Ramos (cell line): ENCODE data around the gene COTL1.
"Not testable (repeated sequence)": the region's sequence is repeated elsewhere in the genome, so short reads cannot be mapped to it uniquely, and the experiment has no call there.

ENCODE experiments used
- in situ Hi-C: fragments of 300-500 bp; cut with MboI; formaldehyde crosslinking; loops from one replicate; pipeline ENCODE4 v1.14.3; 2022; ENCODE audit warnings: low sequenced_read_pairs; ENCODE audit not compliant: unreplicated experiment

The COTL1 gene

GRCh38 chr16:84537491-84538151 is 80.3 kb downstream of the COTL1 start:
- in situ Hi-C loops = no loop called here

GRCh38 chr16:84535851-84536250 is 82.0 kb downstream of the COTL1 start:
- in situ Hi-C loops = no loop called here

GRCh38 chr16:84535408-84535807 is 82.5 kb downstream of the COTL1 start:
- in situ Hi-C loops = no loop called here

- in situ Hi-C loops = no loop called here
Measured at GRCh38 chr16:84534815-84535214, 83.1 kb downstream of the COTL1 start.

DNA sequence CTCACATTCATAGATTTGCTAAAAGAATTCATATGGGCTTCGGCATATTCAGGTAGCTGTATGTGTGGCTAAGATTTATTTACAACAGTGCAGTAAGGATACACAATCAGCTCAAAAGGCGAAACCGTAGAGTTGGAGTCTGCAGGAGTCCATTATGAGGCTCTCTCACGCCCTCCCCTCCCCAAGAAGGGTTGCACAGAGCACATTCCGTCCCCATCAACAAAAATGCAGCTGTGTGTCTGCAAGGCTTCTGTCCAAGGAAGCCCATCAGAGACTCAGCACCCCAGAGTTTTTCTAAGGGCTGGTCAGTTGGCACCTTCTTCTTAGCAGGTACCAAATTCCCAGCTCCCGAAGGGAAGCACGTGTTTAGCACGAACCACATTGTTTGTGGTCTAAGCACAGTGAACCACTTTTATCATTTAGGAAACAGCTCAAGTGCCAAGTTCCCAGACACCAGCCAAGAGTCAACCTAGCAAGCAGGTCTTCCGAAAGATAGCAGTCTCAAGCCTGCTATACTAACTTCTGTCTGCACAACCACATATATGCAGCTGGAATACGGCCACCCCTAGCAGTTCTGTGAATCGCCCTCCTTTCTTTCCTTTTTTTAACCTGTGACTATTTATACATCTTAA is 84.9 kb downstream of the COTL1 start:
- in situ Hi-C loops = no loop called here

DNA sequence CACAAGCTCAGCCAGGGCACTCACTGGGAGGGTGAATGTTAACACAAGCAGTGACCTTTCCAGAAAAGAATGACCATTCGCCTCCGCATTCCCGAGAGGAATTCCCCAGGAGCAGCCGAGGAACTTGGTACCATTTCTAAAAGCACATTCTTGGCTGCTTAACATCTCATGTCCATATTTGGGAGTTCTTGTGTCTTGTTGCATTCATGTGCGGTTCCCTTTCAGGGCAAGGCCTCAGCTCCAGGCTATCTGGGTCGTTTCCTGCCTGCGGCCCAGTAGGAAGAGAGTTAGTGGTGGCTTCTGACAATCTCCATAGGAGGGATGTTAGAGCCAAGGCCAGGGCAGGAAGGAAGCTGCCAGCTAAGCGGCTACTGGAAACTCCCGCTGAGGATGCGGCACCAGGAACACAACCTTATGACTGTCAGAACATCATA is 85.6 kb downstream of the COTL1 start:
- in situ Hi-C loops = no loop called here

GRCh38 chr16:84531671-84532111 is 86.2 kb downstream of the COTL1 start:
- in situ Hi-C loops = no loop called here

DNA sequence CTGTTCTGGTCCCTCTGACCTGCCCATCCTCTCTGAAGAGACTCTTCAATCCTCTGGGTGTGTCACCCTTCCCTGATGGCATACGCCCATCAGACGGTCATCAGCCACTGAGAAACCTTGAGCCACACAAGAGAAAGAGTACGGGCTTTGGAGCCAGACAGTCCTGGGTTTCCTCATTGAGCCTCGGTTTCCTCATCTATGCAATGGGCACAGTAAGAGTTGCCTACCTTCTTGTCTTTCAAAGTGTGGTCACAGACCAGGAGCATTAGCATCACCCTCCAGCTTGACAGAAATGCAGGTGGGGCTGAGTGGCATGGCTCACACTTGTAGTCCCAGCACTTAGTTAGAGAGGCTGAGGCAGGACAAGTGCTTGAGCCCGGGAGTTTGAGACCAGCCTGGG is 87.3 kb downstream of the COTL1 start:
- in situ Hi-C loops = no loop called here

- in situ Hi-C loops = no loop called here
Measured at GRCh38 chr16:84529607-84530006, 88.3 kb downstream of the COTL1 start.

GRCh38 chr16:84528322-84528721 is 89.6 kb downstream of the COTL1 start:
- in situ Hi-C loops = no loop called here

DNA sequence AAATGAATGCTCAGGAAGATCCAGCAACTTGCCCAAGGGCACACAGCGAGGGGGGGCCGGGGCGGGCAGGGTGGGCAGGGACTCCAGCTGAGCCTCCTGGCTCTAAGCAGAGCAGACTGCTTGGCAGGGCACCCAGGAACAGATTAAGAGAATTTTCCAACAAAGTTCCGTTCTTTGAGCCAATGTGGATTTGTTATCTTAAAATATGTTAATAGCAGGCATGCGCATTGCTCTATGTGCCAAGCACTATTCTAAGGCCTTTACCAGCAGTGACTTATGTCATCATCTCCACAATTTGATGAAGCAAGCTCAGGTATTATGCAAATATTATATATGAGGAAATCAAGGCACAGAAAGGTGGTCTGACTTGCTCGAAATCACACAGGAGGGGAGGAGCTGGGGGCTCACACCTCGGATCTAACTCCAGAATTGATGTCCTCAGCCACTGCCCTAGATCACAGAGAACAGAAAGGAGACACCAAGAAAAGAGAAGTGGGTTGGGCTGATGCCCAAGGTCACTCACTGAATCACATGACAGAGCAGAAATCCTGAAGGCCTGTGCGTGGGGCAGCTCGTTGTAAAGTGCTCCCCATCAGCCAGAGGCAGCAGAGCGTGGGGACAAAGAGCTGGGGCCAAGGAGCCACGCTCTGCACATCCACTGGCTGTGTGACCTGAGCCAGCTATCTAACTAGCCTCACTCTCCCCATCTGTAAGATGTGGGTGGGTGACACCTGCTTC is 90.2 kb downstream of the COTL1 start:
- in situ Hi-C loops = no loop called here

DNA sequence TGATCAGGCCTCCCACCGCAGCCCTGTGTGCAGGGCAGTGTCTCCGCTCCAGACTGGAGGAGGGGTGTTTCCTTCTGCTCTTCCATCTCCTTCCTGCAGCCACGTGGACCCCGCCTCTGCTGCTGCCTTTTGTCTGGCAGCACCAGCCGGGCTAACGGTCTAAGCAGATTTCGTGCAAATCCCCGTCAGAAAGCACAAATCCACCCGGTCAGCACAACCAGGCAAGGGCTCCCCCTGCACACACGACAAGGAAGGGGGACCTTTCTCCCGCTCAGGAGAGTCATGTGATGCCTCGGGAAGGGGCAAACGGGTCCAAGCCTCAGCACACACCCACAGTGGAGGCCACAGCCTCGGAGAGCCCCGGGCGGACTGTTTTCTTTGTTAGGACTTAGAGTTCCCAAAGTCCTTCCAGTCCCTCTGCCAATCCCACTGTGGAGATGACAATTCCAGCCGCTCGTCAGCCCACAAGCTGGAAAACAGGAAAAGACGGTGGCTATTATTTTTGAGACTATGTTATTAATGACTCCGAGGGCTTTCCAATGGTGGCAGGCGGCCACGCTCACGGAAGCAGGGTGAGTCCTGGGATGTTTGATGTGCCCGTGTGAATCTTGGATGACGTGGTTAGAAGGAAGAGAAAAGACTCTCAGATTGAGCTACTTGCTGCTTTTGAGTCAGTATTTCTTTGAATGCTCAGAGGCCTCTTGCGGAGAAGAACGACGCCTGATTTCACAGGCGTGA is 90.9 kb downstream of the COTL1 start:
- in situ Hi-C loops = no loop called here

DNA sequence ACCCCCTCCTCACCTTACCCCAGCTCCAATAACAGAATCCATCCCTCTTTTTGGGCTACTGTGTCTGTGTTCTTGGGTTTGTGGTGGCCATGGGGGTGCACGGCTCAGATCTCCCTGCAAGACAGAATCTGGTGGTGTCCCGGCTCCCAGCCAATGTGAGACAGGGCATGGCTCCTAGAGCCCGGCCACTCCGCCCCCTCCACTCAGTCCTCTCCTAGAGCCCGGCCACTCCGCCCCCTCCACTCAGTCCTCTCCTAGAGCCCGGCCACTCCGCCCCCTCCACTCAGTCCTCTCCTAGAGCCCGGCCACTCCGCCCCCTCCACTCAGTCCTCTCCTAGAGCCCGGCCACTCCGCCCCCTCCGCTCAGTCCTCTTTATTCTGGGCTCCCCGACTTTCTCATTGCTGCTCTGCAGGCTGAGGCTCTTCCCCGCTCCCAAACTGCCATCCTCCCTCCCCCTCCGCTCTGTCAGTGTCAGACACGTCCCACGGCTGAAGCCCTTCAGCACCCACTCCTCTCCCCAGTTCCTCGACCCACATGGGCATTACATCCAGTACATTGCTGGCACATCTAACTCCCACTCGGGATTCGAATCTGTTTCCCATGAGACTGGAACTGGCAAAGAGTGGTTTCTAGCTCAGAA is 92.8 kb downstream of the COTL1 start:
- in situ Hi-C loops = not testable (repeated sequence)

DNA sequence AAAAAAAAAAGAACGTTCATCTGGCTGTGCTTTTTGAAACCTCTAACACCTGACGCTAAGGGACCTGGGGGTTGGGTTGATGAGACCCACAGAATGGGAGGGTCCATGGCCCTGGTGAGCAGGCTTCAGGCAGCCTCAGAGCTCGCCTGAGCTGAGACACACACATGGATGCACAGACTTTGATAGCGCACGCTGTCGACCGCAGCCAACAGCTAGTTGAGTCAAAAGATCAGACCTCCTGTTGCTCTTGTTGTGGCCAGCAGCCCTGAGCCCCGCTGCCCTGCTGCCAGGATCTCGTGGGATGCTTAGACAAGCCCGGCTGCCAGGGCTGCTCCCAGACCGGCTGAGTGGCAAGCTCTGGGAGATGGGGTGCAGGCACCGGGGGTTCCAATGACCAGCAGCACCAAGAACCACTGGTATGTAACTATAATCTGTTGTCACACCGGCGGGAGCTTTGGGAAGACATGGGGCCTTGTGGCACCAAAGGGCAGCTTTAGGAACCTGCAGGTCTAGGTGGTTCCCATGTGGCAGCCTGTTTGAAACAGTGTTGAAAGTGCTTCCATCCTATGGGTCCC is 93.4 kb downstream of the COTL1 start:
- in situ Hi-C loops = no loop called here

DNA sequence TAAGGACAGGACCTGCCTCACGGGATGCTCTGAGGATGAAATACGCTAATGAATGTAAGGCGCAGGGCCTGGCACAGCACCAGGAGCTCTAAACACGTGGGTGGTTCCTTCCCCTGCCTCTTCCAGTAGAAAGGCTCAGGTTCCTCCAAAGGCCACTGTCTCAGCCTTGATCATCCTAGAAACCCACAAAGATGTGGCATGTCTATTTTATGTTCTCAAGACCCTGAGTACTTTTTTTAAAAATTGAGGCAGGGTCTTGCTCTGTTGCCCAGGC is 96.4 kb downstream of the COTL1 start:
- in situ Hi-C loops = no loop called here

DNA sequence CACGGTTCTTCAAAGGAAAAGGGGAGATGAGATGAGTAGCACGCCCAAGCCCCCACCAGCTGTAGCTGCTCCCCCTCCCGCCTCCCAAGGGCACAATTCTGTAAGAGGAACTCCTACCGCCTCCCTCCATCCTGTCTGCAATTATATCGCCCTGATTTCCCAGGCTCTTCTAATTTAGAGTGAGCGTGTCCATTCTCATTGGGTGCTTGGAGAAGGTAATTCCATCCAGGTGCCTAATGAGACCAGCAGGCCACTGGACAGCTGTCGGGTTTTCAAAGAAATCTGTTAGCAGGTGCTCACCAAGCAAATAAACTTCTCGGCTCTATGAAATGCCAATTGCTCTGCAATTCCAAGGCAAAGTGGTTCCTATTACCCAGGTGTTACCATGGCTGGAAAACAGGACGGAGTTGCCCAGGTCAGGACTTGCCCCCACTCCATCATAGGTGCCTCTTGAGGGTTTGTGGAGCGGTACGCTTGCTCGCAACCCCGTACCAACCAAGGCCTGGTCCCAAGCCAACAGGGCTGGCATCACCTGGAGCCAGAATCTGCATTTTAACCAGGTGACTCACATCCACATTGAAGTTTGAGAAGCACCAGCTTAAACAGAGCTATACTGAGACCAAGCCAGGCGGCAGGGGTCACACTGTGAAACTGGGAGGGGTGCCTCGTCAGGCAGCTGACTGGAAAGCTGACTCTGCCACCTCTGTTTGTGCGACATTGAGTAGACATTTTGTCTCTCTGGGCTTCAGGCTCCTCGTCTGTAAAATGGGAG is 97.0 kb downstream of the COTL1 start:
- in situ Hi-C loops = no loop called here

- in situ Hi-C loops = no loop called here
Measured at GRCh38 chr16:84519855-84520254, 98.0 kb downstream of the COTL1 start.

DNA sequence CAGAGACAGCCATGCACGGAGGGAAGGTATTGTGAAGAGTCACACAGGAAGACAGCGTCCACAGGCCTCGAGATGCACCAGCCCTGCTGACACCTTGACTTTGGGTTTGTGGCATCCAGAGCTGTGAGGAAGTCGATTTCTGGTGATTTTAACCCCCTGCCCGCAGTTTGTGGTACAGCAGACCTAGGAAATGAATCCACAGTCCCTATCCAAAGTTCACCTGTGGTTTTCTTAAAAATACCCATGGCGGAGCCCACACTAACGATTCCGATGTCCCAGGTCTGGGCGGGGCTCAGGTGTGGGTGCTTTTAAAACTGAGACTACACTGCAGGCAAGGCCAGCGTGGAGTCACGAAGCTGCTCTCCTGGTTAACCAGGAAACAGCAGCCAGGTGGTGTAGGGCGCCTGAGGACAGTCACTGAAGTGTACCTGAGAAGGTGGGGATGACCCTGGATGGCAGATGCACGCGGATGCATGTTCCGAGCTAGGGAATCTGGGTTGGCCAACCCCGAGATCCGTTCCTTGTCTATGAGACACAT is 99.0 kb downstream of the COTL1 start:
- in situ Hi-C loops = no loop called here

GRCh38 chr16:84518220-84518619 is 99.7 kb downstream of the COTL1 start:
- in situ Hi-C loops = not testable (repeated sequence)
